ENCODE data around the gene REC114. TPM values are rescaled to one million over a fixed set of nuclear protein-coding genes. Genes with fewer than 3 reads are reported as not detected.
"Not testable (repeated sequence)": the region's sequence is repeated elsewhere in the genome, so short reads cannot be mapped to it uniquely, and the experiment has no call there.

The REC114 gene
- total RNA-seq, 2 donors from 2014 or later = not detected

DNA sequence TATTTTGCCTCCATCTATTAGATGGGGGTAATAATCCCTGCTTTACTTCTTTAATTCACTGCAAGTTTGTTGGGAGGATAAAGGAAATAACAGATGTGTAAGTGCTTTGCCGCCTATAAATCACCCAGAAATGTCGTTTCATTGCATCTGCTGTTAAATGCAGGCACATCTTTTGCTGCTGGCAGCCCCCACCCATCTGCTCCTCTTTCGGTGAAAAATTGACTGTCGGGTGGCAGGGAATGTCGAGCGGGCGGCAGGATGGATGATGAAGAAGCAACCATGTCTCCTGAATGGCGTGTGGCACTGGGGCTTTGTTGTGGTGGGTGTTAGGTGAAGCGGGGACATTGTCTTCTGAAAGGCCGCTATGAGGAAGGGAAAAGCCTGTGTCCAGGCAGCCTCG is 543 bp upstream of the REC114 start:
- Mint-ChIP-seq H3K9me3 (peaks cover 0 to 5% of the 10 kb centered on the region in 2 donors), H3K27ac (no peak overlapping the region), H3K36me3 (no peaks in the 10 kb centered on the region)
- DNase-seq (ENCODE audit: low spot score in 2 of 2) (no peak), ATAC-seq (no peak)

DNA sequence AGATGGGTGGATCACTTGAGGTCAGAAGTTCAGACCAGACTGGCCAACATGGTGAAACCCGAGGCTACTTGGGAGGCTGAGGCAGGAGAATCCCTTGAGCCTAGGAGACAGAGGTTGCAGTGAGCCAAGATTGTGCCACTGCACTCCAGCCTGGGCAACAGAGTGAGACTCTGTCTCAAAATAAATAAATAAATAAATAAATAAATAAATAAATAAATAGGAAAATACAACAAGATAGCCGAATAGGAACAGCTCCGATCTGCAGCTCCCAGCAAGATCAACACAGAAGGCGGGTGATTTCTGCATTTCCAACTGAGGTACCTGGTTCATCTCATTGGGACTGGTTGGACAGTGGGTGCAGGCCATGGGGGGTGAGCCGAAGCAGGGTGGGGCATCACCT is 4.5 kb downstream of the REC114 start:
- ATAC-seq; H3K27ac Mint-ChIP-seq; DNase-seq (ENCODE audit: low spot score in 2 of 2): not testable (repeated sequence)
- Mint-ChIP-seq H3K9me3 (peaks cover 9 to 14% of the 10 kb centered on the region in 2 donors), H3K36me3 (peaks cover 8 to 22% of the 10 kb centered on the region in 2 donors)

DNA sequence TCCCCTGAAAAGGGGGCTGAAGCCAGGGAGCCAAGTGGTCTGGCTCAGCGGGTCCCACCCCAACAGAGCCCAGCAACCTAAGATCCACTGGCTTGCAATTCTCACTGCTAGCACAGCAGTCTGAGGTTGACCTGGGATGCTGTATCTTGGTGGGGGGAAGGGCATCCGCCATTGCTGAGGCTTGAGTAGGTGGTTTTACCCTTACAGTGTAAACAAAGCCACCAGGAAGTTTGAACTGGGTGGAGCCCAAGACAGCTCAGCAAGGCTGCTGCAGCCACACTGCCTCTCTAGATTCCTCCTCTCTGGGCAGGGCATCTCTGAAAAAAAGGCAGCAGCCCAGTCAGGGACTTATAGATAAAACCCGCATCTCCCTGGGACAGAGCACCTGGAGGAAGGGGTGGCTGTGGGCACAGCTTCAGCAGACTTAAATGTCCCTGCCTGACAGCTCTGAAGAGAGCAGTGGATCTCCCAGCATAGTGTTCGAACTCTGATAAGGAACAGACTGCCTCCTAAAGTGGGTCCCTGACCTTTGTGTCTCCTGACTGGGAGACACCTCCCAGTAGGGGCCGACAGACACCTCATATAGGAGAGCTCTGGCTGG is 5.3 kb downstream of the REC114 start:
- Mint-ChIP-seq H3K36me3 (peaks cover 8 to 22% of the 10 kb centered on the region in 2 donors), H3K9me3 (peaks cover 9 to 14% of the 10 kb centered on the region in 2 donors)
- not testable (repeated sequence) for DNase-seq (ENCODE audit: low spot score in 2 of 2); ATAC-seq; H3K27ac Mint-ChIP-seq

DNA sequence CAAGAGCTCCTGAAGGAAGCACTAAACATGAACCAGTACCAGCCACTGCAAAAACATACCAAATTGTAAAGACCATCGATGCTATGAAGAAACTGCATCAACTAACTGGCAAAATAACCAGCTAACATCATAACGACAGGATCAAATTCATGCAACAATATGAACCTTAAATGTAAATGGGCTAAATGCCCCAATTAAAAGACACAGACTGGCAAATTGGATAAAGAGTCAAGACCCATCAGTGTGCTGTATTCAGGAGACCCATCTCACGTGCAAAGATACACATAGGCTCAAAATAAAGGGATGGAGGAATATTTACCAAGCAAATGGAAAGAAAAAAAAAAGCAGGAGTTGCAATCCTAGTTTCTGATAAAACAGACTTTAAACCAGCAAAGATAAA is 7.0 kb downstream of the REC114 start:
- peaks cover 8 to 22% of the 10 kb centered on the region in 2 donors for H3K36me3 Mint-ChIP-seq
- not testable (repeated sequence) for DNase-seq (ENCODE audit: low spot score in 2 of 2); H3K27ac Mint-ChIP-seq; ATAC-seq
- H3K9me3 Mint-ChIP-seq = peaks cover 9 to 14% of the 10 kb centered on the region in 2 donors

DNA sequence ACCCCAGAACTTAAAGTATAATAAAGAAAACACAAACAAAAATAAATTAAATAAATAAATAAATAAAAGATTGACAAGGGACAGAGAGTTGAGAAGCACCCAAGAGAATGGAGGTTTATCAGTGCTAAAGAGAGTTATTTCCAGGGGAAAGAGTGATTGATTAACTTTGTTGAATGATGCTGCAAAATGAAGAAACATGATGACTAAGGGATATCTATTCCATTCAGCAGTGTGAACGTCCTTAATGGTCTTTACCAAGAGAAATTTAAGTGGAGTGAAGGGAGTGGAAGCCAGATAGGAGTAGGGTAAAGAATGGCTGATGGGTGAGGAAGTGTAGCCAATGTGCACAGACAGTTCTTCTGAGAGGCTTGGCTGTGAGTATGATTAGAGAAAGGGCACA is 11.1 kb downstream of the REC114 start:
- ATAC-seq = no peak
- DNase-seq (ENCODE audit: low spot score in 2 of 2) = no peak
- Mint-ChIP-seq H3K36me3 (peaks cover 8 to 15% of the 10 kb centered on the region in 2 donors), H3K9me3 (peaks cover 8% of the 10 kb centered on the region in 2 donors), H3K27ac (no peak overlapping the region)

DNA sequence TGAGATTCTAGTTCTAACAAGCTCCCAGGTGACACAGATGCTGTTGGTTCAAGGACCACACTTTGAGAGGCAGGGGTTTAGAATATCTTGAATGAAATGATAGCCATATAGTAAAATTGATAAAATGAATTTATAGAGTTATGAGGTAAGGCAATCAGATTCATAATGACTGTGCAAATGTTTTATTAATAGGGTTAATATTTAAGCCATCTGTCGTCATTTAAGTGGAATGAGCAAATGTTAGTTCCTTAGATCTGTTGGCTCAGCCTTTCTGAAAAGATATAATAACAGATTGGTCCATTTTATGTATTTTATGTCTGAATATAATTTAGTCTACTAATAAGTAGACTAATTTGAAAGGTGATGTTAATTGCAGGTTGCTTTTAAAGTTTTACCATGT is 12.9 kb downstream of the REC114 start:
- DNase-seq (ENCODE audit: low spot score in 2 of 2) (no peak), ATAC-seq (no peak)
- H3K9me3 Mint-ChIP-seq = peaks cover under 1 to 2% of the 10 kb centered on the region in 2 donors
- H3K36me3 Mint-ChIP-seq = peaks cover 2 to 3% of the 10 kb centered on the region in 2 donors
- no peak overlapping the region for H3K27ac Mint-ChIP-seq

DNA sequence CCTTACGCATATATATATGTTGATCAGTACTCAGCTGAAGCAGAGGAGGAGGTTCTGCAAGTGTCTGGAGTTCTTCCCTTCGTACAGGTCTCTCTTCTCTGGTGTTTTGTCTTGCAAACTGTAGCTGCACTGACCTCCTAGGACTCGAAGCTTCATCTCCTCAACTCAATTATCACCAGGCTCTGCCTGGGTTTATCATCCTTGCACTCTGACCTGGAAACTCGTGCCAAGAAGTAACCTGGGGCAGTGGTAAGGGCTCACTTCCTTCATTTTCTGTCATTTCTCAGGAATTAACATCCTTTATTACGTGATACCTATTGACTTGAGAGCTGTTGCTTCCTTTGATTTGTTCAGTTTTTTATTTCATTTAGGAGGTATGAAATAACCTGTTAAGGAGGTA is 14.4 kb downstream of the REC114 start:
- DNase-seq (ENCODE audit: low spot score in 2 of 2) (no peak), ATAC-seq (no peak)
- Mint-ChIP-seq H3K27ac (no peak overlapping the region), H3K9me3 (no peaks in the 10 kb centered on the region), H3K36me3 (no peaks in the 10 kb centered on the region)

DNA sequence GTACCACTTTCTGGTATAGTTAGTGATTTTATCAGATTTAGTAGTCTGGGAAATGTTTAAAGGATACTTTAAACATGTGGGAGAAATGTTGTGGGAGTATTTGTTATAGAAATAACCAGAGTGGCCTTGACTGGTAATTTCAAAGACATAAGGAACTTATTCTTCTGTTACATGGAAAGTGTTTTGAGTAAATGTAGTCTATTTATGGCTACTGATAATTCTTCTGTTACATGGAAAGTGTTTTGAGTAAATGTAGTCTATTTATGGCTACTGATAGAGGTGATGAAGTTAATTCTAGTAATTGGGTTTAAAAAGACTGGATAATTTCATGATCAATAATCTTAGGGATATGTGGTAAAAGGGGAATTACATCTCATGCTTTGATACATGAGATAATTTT is 17.7 kb downstream of the REC114 start:
- Mint-ChIP-seq H3K36me3 (no peaks in the 10 kb centered on the region), H3K9me3 (no peaks in the 10 kb centered on the region), H3K27ac (no peak overlapping the region)
- DNase-seq (ENCODE audit: low spot score in 2 of 2) (no peak), ATAC-seq (no peak)

DNA sequence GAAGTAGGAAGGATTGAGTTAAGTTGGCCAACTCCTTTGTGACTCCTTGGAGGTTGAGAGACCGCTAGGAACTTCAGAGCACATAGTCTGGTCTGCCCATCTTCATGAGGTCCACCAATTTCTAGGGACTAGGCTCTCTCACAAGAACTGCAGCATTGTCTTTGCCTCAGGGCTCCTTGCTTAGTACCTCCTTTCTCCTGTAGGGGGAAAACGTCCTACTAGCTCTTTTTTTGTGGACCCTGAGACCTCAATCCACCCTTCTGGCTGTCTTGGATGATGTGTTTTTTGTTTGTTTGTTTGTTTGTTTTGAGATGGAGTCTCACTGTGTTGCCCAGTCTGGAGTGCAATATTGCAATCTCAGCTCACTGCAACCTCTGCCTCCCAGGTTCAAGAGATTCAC is 21.6 kb downstream of the REC114 start:
- DNase-seq (ENCODE audit: low spot score in 2 of 2) (no peak), ATAC-seq (no peak)
- H3K9me3 Mint-ChIP-seq = no peaks in the 10 kb centered on the region
- no peaks in the 10 kb centered on the region for H3K36me3 Mint-ChIP-seq
- no peak overlapping the region for H3K27ac Mint-ChIP-seq

DNA sequence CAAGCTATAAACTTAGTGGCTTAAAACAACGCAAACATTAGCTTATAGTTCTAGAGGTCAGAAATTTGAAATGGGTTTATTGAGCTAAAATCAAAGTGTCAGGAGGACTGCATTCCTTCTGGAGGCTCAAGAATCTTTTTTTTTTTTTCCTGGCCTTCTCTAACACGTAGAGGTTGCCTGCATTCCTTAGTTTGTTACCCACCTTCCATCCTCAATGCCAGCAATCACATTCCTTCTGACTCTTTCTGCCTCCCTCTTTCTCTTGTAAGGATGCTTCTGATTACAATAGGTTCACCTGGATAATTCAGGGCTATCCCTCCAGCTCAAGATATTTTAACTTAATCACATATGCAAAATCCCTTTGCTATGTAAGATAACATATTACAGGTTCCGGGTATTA is 24.8 kb downstream of the REC114 start:
- DNase-seq (ENCODE audit: low spot score in 2 of 2) = no peak
- no peaks in the 10 kb centered on the region for H3K9me3 Mint-ChIP-seq
- H3K27ac Mint-ChIP-seq = no peak overlapping the region
- ATAC-seq = no peak
- no peaks in the 10 kb centered on the region for H3K36me3 Mint-ChIP-seq

DNA sequence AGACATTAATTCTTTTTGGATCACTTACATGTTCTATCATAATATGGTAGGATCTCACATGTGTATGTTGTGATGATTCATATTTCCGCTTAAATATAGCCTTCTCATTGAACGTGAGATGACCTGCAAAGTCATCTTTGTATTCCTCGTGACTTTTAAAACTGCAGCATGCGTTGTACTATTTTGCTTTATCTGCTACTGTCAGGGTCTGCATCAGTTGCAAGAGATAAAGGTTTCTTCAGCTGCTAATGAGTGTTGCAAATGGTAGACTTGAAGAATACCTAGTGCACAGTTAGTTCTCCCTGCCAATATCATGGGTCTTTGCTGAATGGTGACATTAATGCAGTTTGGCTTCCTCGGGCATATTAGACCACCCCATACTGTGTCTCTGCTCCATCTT is 31.8 kb downstream of the REC114 start:
- no peak for ATAC-seq
- H3K36me3 Mint-ChIP-seq = no peaks in the 10 kb centered on the region
- DNase-seq (ENCODE audit: low spot score in 2 of 2) = no peak
- H3K9me3 Mint-ChIP-seq = no peaks in the 10 kb centered on the region
- H3K27ac Mint-ChIP-seq = no peak overlapping the region

DNA sequence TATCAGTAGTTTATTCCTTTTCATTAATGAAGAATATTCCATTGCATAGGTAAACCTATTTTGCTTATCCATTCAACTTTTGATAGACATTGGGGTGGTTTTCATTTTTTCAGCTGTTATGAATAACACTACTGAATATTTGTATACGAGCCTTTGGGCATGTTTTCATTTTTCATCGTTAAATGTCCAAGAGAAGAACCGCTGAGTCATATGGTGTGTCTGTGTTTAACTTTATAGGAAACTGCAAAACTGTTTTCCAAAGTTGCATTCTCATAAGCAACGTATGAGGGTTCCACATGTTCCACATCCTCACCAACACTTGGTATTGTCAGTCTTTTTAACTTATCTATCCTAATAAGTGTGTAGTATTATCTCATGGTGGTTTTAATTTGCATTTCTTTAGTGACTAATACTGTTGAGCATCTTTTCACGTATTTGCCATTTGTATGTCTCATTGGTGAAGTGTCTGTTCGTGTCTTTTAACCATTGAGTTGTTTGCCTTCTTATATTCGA is 33.8 kb downstream of the REC114 start:
- no peak overlapping the region for H3K27ac Mint-ChIP-seq
- DNase-seq (ENCODE audit: low spot score in 2 of 2) = no peak
- H3K9me3 Mint-ChIP-seq = peaks cover 0 to under 1% of the 10 kb centered on the region in 2 donors
- ATAC-seq = no peak
- H3K36me3 Mint-ChIP-seq = no peaks in the 10 kb centered on the region

DNA sequence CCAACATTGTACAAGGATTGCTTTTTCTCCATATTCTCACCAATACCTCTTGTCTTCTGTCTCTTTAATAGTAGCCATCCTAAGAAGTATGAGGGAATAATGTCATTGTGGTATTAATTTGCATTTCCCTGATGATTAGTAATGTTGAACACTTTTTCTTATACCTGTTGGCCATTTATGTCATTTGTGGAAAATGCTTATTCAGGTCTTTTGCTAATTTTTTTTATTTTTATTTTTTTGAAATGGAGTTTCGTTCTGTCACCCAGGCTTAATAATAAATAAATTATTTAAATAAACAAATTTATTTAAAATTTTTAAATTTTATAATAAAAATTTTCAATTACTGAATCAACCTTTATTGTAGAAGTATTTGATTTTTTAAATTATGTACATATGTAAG is 37.1 kb downstream of the REC114 start:
- DNase-seq (ENCODE audit: low spot score in 2 of 2) (no peak), ATAC-seq (no peak)
- no peaks in the 10 kb centered on the region for H3K36me3 Mint-ChIP-seq
- H3K27ac Mint-ChIP-seq = no peak overlapping the region
- H3K9me3 Mint-ChIP-seq = peaks cover 0 to 7% of the 10 kb centered on the region in 2 donors

DNA sequence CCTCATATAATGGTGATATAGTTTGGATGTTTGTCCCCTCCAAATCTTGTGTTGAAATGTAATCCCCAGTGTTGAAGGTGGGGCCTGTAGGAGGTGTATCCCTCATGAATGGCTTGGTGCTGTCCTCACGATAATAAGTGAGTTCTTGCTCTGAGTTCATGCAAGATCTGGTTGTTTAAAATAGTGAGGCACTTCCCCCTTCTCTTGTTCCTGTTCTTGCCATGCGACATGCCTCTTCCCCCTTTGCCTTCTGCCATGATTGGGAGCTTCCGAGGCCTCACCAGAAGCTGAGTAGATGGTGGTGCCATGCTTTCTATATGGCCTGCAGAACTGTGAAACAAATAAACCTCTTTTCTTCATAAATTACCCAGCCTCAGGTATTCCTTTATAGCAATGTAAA is 39.2 kb downstream of the REC114 start:
- H3K27ac Mint-ChIP-seq = no peak overlapping the region
- no peak for ATAC-seq
- H3K36me3 Mint-ChIP-seq = no peaks in the 10 kb centered on the region
- H3K9me3 Mint-ChIP-seq = peaks cover 0 to 7% of the 10 kb centered on the region in 2 donors
- no peak for DNase-seq (ENCODE audit: low spot score in 2 of 2)

DNA sequence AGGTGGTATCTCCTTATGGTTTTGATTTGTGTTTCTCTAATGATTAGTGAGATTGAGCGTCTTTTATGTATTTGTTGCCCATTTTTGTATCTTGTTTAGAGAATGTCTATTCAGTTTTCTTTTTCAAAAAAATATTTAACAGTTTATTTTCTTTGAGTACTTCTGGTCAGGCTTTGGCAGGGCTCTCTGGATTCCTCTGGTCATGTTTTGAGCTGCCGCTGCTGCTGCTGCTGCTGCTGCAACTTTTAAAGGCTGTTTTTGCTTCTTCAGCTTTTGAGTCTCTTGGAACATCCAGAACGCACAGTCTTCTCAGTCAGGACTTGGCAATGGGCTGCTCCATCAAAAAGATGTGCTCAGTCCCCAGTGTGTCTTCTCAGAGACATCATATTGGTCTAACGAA is 40.1 kb downstream of the REC114 start:
- Mint-ChIP-seq H3K9me3 (peaks cover 0 to 7% of the 10 kb centered on the region in 2 donors), H3K36me3 (no peaks in the 10 kb centered on the region), H3K27ac (no peak overlapping the region)
- no peak for ATAC-seq
- DNase-seq (ENCODE audit: low spot score in 2 of 2) = no peak

DNA sequence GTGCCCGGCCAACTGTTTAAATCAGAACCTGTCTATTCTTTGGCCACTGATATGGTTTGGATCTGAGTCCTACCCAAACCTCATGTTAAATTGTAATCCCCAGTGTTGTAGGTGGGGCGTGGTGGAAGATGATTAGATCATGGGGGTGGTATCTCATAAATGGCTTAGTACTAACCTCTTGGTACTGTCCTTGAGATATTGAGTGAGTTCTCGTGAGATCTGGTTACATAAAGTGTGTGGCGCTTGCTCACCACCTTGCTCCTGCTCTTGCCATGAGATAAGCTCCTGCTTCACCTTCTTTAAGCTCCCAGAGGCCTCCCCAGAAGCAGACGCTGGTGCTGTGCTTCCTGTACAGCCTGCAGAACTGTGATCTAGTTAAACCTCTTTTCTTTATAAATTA is 42.4 kb downstream of the REC114 start:
- no peaks in the 10 kb centered on the region for H3K36me3 Mint-ChIP-seq
- H3K27ac Mint-ChIP-seq = no peak overlapping the region
- no peak for ATAC-seq
- no peak for DNase-seq (ENCODE audit: low spot score in 2 of 2)
- H3K9me3 Mint-ChIP-seq = peaks cover 0 to 7% of the 10 kb centered on the region in 2 donors

DNA sequence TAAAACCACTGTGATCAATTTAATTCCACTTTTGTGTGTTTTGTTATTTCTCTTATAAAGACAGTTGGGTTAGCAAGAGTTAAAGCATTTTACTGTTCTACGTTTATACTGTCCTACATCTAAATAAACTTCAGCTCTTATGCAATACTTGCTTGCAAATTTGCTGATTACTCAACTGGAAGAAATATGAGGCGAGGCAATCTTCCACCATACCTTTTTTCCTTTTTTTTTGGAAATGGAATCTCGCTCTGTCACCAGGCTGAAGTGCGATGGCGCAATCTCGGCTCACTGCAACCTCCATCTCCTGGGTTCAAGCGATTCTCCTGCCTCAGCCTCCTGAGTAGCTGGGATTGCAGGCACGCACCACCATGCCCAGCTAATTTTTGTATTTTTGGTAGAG is 42.9 kb downstream of the REC114 start:
- DNase-seq (ENCODE audit: low spot score in 2 of 2); H3K27ac Mint-ChIP-seq; ATAC-seq; H3K9me3 Mint-ChIP-seq; H3K36me3 Mint-ChIP-seq: not testable (repeated sequence)

DNA sequence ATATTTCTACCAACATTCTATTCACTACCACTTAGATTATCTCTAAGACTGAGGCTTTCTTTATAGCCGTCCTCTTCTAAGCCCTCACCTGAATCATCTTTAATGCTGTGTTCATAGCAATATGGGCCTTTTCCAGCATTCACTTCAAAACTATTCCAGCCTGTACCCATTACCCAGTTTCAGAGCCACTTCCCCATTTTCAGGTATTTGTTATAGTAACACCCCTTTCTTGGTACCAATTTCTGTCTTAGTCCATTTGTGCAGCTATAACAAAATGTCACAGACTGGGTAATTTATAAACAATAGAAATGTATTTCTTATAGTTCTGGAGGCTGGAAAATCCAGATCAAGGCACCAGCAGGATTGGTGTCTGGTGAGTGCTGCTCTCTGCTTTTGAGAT is 45.7 kb downstream of the REC114 start:
- Mint-ChIP-seq H3K36me3 (no peaks in the 10 kb centered on the region), H3K9me3 (no peaks in the 10 kb centered on the region), H3K27ac (no peak overlapping the region)
- no peak for ATAC-seq
- DNase-seq (ENCODE audit: low spot score in 2 of 2) = no peak
